GM18867 (cell line): ENCODE results near the gene TJP3.

Experiments used
- ATAC-seq: cut with Tn5 transposase; IDR thresholded peaks from one replicate; pipeline ENCODE4 v1.9.1; 2021; ENCODE audit warnings: mild to moderate bottlenecking, moderate library complexity; ENCODE audit not compliant: unreplicated experiment

The TJP3 gene

DNA sequence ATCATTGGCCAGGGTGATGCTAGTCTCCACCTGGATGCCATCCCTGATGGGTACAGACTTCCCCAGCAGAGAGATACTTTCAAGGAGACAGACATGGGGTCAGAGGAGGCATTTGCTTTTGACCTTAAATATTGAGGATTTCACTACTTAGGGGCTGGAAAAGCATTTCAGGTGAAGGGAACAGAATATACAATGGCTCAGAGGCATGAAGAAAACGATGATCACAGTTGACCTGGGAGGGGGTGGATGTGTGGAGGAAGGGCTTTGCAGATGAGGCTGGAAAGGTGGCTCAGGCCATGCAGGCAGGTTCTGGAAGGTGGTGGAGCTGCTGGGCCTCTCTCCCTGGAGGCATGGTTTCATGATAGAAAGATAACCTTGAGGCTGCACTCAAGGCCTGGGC is 74.1 kb downstream of the TJP3 start:
- no peak for ATAC-seq

- no peak for ATAC-seq
Observed at GRCh38 chr19:3782903-3783302, 74.7 kb downstream of the TJP3 start.

GRCh38 chr19:3783660-3784584 is 75.7 kb downstream of the TJP3 start:
- no peak for ATAC-seq

- ATAC-seq: no peak
Observed at GRCh38 chr19:3784607-3785450, 76.6 kb downstream of the TJP3 start.

DNA sequence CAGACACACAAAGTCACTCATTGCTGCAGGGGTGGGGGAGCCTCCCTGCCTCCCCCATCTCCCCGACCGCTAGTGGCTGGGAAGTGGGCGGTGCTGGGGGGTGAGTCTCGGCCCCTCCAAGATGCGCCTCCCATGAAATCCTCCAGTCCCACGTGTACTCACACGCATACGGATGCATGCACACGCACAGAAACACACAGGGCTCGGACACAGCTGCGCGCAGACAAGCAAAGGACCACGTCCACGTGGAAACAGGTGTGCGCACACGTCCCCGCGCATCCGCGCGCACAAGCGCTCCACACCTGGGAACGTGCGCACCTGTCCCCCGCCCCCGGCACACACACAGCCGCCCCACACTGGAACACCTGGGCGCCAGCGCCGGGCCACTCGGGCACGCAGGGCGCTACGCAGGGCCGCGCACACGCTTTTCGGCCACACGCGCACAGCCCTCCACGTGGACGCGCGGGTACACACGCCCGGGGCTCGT is 77.3 kb downstream of the TJP3 start:
- no peak for ATAC-seq

DNA sequence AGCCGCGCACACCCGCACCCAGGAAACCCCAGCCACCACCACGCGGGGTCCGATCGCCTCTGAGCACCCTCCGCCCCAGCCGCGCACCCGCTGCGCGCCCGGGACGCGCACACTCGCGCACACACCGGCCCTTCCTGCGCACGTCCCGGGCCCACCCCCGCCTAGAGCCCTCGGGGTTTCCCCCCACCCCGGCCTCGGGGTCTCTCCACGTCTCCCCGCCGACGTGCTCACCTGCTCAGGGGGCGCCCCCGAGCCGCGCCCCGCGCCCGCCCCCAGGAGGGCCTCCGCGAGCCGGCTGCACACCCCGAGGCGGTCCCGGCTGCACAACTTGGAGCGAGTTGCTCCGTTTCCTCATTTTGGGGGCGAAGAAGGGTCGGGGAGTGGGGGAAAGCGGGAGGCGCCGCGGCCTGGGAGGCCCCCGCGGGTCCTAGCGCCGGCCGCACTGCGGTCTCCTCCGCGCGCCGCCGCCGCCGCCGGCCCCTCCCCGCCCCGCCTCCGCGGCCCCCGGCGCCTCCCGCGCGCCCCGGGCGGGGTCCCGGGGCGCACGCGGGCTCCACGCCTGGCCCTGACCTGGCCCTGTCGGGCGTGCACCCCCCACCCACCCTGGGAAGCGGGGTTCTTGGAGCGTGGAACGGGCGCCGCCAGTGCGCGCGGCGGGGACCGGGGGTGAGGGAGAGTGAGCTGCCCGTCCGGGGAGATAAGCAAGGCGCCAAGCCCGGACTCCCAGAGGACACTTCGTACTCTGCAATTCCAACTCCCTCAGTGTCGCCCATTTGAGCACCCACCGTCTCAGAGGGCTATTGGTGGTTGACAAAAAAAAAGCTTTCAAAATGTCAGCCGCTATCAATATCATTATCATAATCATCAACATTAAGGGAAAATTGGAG is 78.0 kb downstream of the TJP3 start, which contains the start of gene MATK:
TSS of gene MATK (minus strand) at position 444 of the 887 bp plus-strand sequence. CDS start 1,246 bp downstream, outside the sequence.
- ATAC-seq: no peak

GRCh38 chr19:3788996-3789778 is 81.0 kb downstream of the TJP3 start:
- ATAC-seq: no peak

DNA sequence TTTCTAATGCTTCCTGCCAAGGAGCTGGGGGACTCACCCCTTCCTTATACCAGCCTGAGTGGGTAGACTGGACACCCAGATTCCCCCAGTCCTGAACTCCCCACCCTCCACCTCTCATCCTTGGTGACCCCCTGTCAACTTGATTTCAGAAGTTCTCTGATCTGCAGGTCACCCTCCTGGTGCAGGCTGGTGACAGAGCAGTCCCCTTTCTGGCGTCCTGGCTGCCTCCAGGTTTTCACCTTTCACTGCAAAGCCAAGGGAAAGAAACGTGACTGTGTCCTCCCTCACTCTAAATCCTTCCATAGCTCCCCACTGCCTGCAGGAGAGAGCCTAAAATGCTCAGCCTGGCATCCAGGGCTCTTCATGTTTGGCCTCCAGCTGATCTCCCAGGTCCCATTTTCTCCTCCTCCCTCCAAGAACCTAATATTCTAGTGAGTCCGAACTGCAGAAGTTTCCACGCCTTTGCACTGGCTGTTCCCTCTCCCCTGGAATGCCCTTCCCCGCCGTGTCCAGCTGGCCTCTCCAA is 82.1 kb downstream of the TJP3 start:
- ATAC-seq: no peak

- ATAC-seq: no peak
Observed at GRCh38 chr19:3790941-3791340, 82.8 kb downstream of the TJP3 start.

GRCh38 chr19:3792114-3792513 is 83.9 kb downstream of the TJP3 start:
- no peak for ATAC-seq

- ATAC-seq: no peak
Observed at GRCh38 chr19:3793799-3794198, 85.6 kb downstream of the TJP3 start.

- no peak for ATAC-seq
Observed at GRCh38 chr19:3796358-3796757, 88.2 kb downstream of the TJP3 start.

GRCh38 chr19:3798137-3798536 is 90.0 kb downstream of the TJP3 start:
- no peak for ATAC-seq
